Tibial nerve (tissue), 4 donors: ENCODE results near the gene ANO7.

Experiments
- EP300 ChIP-seq, 2 donors: sonication (generic); formaldehyde crosslinking; IDR thresholded peaks; one replicate each; pipeline ENCODE4 v1.6.1; 2017; ENCODE audit warnings: antibody characterized with exemption in 2 of 2, mild to moderate bottlenecking in 1 of 2
- POLR2A ChIP-seq, 2 donors: fragments of 450-650 bp; IDR thresholded peaks; one replicate each; pipeline ENCODE4 v1.6.1; 2017; ENCODE audit warnings: antibody characterized with exemption in 2 of 2, mild to moderate bottlenecking in 2 of 2, moderate library complexity in 2 of 2
- TF ChIP-seq, protein P1 (sequence below), 5 experiments: fragments of 200-600 bp in 3 of 5; fragments of 450-650 bp in 2 of 5; sonication (generic) in 3 of 5; IDR thresholded peaks; one replicate each; pipeline ENCODE4 v1.5.1; 2016 to 2019; ENCODE audit warnings: antibody characterized with exemption in 5 of 5, mild to moderate bottlenecking in 3 of 5, moderate library complexity in 2 of 5

DNA sequence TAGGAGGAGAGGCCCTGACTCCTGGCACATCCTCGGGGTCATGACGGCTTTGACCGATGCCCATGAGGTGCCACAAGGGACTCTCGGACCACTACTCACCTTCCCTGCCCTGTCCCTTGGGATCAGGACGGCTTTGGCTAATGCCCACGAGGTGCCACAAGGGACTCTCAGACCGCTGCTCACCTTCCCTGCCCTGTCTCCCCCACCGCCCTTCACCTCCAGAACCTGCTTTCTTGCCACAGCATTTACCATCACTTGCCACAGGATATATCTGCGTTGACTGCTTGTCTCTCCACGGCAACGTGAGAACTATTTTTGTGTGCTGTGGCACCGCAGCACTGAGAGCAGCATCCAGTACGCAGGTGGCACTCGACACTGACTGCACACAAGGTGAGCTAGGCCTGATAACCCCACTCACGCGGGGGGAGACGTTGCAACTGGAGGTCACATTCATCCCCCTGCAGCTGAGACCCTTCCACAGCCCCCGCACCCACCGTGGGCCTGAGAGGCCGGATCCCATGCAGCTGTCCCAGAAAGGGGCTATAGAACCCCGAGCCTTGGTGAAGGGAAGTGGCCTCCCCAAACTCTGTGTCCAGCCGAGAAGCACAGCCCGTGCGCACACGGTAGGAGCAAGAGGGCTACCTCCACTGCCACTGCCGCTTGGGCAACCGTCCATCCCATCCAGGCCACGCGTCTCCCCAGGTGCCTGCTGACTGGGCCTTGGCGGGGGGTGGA is 47.5 kb downstream of the ANO7 start:
- TF ChIP-seq, protein P1, sequence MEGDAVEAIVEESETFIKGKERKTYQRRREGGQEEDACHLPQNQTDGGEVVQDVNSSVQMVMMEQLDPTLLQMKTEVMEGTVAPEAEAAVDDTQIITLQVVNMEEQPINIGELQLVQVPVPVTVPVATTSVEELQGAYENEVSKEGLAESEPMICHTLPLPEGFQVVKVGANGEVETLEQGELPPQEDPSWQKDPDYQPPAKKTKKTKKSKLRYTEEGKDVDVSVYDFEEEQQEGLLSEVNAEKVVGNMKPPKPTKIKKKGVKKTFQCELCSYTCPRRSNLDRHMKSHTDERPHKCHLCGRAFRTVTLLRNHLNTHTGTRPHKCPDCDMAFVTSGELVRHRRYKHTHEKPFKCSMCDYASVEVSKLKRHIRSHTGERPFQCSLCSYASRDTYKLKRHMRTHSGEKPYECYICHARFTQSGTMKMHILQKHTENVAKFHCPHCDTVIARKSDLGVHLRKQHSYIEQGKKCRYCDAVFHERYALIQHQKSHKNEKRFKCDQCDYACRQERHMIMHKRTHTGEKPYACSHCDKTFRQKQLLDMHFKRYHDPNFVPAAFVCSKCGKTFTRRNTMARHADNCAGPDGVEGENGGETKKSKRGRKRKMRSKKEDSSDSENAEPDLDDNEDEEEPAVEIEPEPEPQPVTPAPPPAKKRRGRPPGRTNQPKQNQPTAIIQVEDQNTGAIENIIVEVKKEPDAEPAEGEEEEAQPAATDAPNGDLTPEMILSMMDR (IDR thresholded peaks at IDR 0.05): no peak
- TF ChIP-seq POLR2A (IDR thresholded peaks at IDR 0.05) (no peak), EP300 (IDR thresholded peaks at IDR 0.05) (no peak)
